A549 (cell line): ENCODE results near the gene STK35. TPM values are rescaled to one million over a fixed set of nuclear protein-coding genes. Genes with fewer than 3 reads are reported as not detected.

Experiments used
- ATAC-seq, 2 experiments: fragments of 200-7000 bp in 1 of 2; fragments of >200 bp in 1 of 2; cut with Nextera tagmentation in 1 of 2; cut with Tn5 transposase in 1 of 2; 3 replicates each; pipeline versions ENCODE4 v1.8.0 to v1.9.1; 2018 to 2020; ENCODE audit warnings: mild to moderate bottlenecking in 1 of 2, moderate library complexity in 1 of 2
- CTCF ChIA-PET: fragments of 300-600 bp; sonication (Branson Sonifier 250); formaldehyde crosslinking; extraction: SDS; loops from one replicate; lab custom pipeline; 2021; ENCODE audit warnings: antibody characterized with exemption, inconsistent platforms; lab: Yijun Ruan, JAX
- POLR2A ChIA-PET: fragments of 350-600 bp; formaldehyde crosslinking; extraction: SDS; loops from one replicate; lab custom pipeline; 2021; ENCODE audit warnings: antibody characterized with exemption, inconsistent platforms; lab: Yijun Ruan, JAX
- DNase-seq, 2 experiments: peaks; one replicate each; pipeline versions ENCODE4 v3.0.0 to v3.0.0-alpha.2; 2011 to 2016; ENCODE audit warnings: low read depth in 1 of 2, low spot score in 1 of 2
- FAIRE-seq: peaks from 2 replicates; lab custom pipeline; 2011; peaks lifted over from hg19 to GRCh38; lab: Jason Lieb, UNC
- H3K27ac ChIP-seq, 2 experiments: fragments of >200 bp; sonication (Bioruptor Twin); formaldehyde crosslinking; 3 replicates each; pipeline ENCODE4 v1.5.1; 2016 to 2017
- H3K4me1 ChIP-seq: fragments of >200 bp; sonication (Bioruptor Twin); formaldehyde crosslinking; 3 replicates; pipeline ENCODE4 v1.6.1; 2016
- H3K4me2 ChIP-seq: fragments of >200 bp; sonication (Bioruptor Twin); formaldehyde crosslinking; 3 replicates; pipeline ENCODE4 v1.6.1; 2016
- H3K4me3 ChIP-seq: fragments of >200 bp; sonication (Bioruptor Twin); formaldehyde crosslinking; 3 replicates; pipeline ENCODE4 v1.5.1; 2016
- H3K9me3 ChIP-seq: fragments of >200 bp; sonication (Bioruptor Twin); formaldehyde crosslinking; 3 replicates; pipeline ENCODE4 v1.6.1; 2016
- BHLHE40 ChIP-seq: IDR thresholded peaks from 2 replicates; pipeline ENCODE4 v1.6.1; 2012; ENCODE audit warnings: low read depth, low read length, inconsistent platforms
- FOSB ChIP-seq: fragments of 250-450 bp; sonication (Bioruptor Pico); IDR thresholded peaks from 2 replicates; pipeline ENCODE4 v1.5.0; 2020; ENCODE audit warnings: mild to moderate bottlenecking, moderate library complexity
- GATA3 ChIP-seq: IDR thresholded peaks from 2 replicates; pipeline ENCODE4 v1.6.1; 2012; ENCODE audit warnings: borderline replicate concordance
- HDAC2 ChIP-seq: fragments of 200-600 bp; sonication (generic); IDR thresholded peaks from 2 replicates; pipeline ENCODE4 v1.6.1; 2016
- HEYL ChIP-seq: fragments of 250-450 bp; sonication (Bioruptor Pico); IDR thresholded peaks from 2 replicates; pipeline ENCODE4 v1.8.0; 2021; ENCODE audit warnings: mild to moderate bottlenecking, moderate library complexity
- JUN ChIP-seq, 2 experiments: fragments of >200 bp; sonication (Bioruptor Twin); formaldehyde crosslinking; IDR thresholded peaks; 2 replicates in 1 of 2; 3 replicates in 1 of 2; pipeline ENCODE4 v1.6.1; 2016 to 2017
- KDM1A ChIP-seq: fragments of 200-600 bp; sonication (generic); IDR thresholded peaks from 2 replicates; pipeline ENCODE4 v1.6.1; 2016; ENCODE audit warnings: low read depth, mild to moderate bottlenecking
- KDM5A ChIP-seq: fragments of 200-600 bp; sonication (generic); IDR thresholded peaks from 2 replicates; pipeline ENCODE4 v1.6.1; 2016; ENCODE audit warnings: antibody characterized with exemption, mild to moderate bottlenecking
- MYC ChIP-seq: IDR thresholded peaks from 2 replicates; pipeline ENCODE4 v1.6.1; 2012; ENCODE audit warnings: mild to moderate bottlenecking, inconsistent platforms, low read length, improper control_type of control experiment, borderline replicate concordance
- NPAS2 ChIP-seq: fragments of 250-450 bp; sonication (Bioruptor Pico); IDR thresholded peaks from 2 replicates; pipeline ENCODE4 v1.8.0; 2022; ENCODE audit warnings: mild to moderate bottlenecking, moderate library complexity, borderline replicate concordance
- PHF8 ChIP-seq: fragments of 200-600 bp; sonication (generic); IDR thresholded peaks from 2 replicates; pipeline ENCODE4 v1.6.1; 2016; ENCODE audit warnings: low read depth, mild to moderate bottlenecking, antibody characterized with exemption, moderate library complexity, borderline replicate concordance
- POLR2A ChIP-seq: IDR thresholded peaks from 2 replicates; pipeline ENCODE4 v1.6.1; 2012; ENCODE audit warnings: mild to moderate bottlenecking, low read length
- RAD21 ChIP-seq, 2 experiments: fragments of >200 bp in 1 of 2; sonication (Bioruptor Twin) in 1 of 2; formaldehyde crosslinking in 1 of 2; IDR thresholded peaks in 1 of 2; conservative IDR thresholded peaks in 1 of 2; 2 replicates in 1 of 2; 3 replicates in 1 of 2; pipeline ENCODE4 v1.6.1; 2012 to 2018; ENCODE audit warnings: inconsistent platforms in 1 of 2
- RFX5 ChIP-seq: fragments of 450-650 bp; IDR thresholded peaks from 2 replicates; pipeline ENCODE4 v1.7.1; 2014; ENCODE audit warnings: antibody characterized with exemption, mild to moderate bottlenecking, moderate library complexity
- RNF2 ChIP-seq: fragments of 200-600 bp; sonication (generic); IDR thresholded peaks from 2 replicates; pipeline ENCODE4 v1.6.1; 2016; ENCODE audit warnings: low read depth, mild to moderate bottlenecking, antibody characterized with exemption, moderate library complexity, borderline replicate concordance
- ZSCAN20 ChIP-seq: fragments of 250-450 bp; sonication (Bioruptor Pico); IDR thresholded peaks from 2 replicates; pipeline ENCODE4 v1.8.0; 2022; ENCODE audit warnings: mild to moderate bottlenecking, moderate library complexity
- WGBS: methylation state at CpG from one replicate; pipeline ENCODE4 v1.1.6; 2017; ENCODE audit errors: missing lambda C conversion rate; 5-methylcytosine and 5-hydroxymethylcytosine counted together
- polyA plus RNA-seq, 4 experiments: library from polyadenylated mRNA; depleted of rRNA in 3 of 4; stranded (reverse); fragments of >200 nt; fragmentation: RNase III in 1 of 4; extraction: RNeasy Plus Mini Kit Qiagen cat#74134 plus additional on column Dnase treatment in 1 of 4; gene quantifications; 2 replicates in 3 of 4; 3 replicates in 1 of 4; pipeline ENCODE4 v1.2.3, GENCODE V29; 2011 to 2017
- TF ChIP-seq, protein P1 (sequence below): fragments of 150-350 bp; IDR thresholded peaks from 2 replicates; pipeline ENCODE4 v1.6.1; 2014; ENCODE audit warnings: low read depth, mild to moderate bottlenecking, low read length
- TF ChIP-seq, protein P2 (sequence below): IDR thresholded peaks from 2 replicates; pipeline ENCODE4 v1.6.1; 2012
- TF ChIP-seq, protein P3 (sequence below): fragments of 250-450 bp; sonication (Bioruptor Pico); IDR thresholded peaks from 2 replicates; pipeline ENCODE4 v1.5.0; 2021; ENCODE audit warnings: mild to moderate bottlenecking, moderate library complexity, borderline replicate concordance
- TF ChIP-seq, protein P4 (sequence below): IDR thresholded peaks from 2 replicates; pipeline ENCODE4 v1.6.1; 2012; ENCODE audit warnings: low read depth, borderline replicate concordance
- TF ChIP-seq, protein P5 (sequence below): fragments of >200 bp; sonication (Bioruptor Twin); formaldehyde crosslinking; IDR thresholded peaks from 3 replicates; pipeline ENCODE4 v1.6.1; 2016

The STK35 gene
- polyA plus RNA-seq, 2 of the 4 experiments (the other 2 are of a cell fraction), result 9.0 to 10.0 TPM

DNA sequence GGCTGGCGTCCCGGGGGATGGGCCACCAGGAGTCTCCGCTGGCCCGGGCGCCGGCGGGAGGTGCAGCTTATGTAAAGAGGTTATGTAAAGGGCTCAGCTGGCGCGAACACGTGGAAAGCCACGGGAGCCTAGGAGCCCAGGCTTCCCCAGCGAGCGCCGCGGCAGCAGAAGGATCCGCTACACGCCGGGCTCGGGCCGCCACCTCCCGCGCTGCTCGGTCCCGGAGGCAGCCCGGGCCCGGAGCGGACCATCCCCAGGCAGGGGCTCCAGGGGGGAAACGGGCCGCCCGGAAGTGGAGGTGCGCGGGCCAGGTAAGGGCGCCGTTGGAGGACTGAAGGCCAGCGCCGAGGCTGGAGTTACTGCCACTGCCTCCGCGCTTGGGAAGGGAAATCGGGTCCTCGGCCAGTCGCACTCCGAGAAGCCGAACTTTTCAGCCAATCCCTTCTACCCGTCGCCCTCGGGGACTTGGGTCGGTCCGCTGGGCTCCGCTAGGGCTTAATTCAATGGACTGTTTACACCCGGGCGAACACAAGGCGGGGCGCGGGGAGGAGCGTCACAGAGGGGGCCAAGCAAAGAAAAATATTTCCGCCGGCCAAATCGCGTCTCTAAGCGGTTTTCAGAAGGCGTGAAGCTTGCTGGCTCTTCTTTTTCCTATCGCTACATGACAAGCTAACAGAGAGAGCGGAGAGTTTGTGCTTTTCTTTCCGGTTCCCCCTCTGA is 398 bp downstream of the STK35 start:
- POLR2A ChIA-PET, result interaction anchor here (1.1 to 2.1 kb wide), 9 partner anchors 9 to 551 kb away, joined by 3 to 19 read pairs (median 5); partner anchors contain the start of genes NOP56 and SNRPB
- TF ChIP-seq, protein P1, sequence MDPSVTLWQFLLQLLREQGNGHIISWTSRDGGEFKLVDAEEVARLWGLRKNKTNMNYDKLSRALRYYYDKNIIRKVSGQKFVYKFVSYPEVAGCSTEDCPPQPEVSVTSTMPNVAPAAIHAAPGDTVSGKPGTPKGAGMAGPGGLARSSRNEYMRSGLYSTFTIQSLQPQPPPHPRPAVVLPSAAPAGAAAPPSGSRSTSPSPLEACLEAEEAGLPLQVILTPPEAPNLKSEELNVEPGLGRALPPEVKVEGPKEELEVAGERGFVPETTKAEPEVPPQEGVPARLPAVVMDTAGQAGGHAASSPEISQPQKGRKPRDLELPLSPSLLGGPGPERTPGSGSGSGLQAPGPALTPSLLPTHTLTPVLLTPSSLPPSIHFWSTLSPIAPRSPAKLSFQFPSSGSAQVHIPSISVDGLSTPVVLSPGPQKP, result no peak
- no peak for TF ChIP-seq ZSCAN20
- TF ChIP-seq, protein P2, sequence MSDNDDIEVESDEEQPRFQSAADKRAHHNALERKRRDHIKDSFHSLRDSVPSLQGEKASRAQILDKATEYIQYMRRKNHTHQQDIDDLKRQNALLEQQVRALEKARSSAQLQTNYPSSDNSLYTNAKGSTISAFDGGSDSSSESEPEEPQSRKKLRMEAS, result peak; percentile 77; the same call in 1 of the 2 replicates
- TF ChIP-seq RAD21 (conservative IDR thresholded peaks at IDR 0.05 in 1 of 2, IDR thresholded peaks at IDR 0.05 in 1 of 2), result peak in 1 of 2 experiments; percentile 14; a peak in 1 of 5 replicates
- TF ChIP-seq JUN (IDR thresholded peaks at IDR 0.05), result peak; percentile 67 to 72
- TF ChIP-seq GATA3, result peak; percentile 86
- TF ChIP-seq RFX5, result peak; percentile 16
- TF ChIP-seq, protein P3, sequence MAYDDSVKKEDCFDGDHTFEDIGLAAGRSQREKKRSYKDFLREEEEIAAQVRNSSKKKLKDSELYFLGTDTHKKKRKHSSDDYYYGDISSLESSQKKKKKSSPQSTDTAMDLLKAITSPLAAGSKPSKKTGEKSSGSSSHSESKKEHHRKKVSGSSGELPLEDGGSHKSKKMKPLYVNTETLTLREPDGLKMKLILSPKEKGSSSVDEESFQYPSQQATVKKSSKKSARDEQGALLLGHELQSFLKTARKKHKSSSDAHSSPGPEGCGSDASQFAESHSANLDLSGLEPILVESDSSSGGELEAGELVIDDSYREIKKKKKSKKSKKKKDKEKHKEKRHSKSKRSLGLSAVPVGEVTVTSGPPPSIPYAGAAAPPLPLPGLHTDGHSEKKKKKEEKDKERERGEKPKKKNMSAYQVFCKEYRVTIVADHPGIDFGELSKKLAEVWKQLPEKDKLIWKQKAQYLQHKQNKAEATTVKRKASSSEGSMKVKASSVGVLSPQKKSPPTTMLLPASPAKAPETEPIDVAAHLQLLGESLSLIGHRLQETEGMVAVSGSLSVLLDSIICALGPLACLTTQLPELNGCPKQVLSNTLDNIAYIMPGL (CRISPR knock-in tag), result peak; percentile 24; the same call in 1 of the 2 replicates
- TF ChIP-seq MYC, result peak; percentile 34; the same call in 1 of the 2 replicates
- TF ChIP-seq KDM1A, result 0 out of 2 replicates have a peak, but pooled peaks have one; percentile 22
- TF ChIP-seq KDM5A, result peak; percentile 46; the same call in 1 of the 2 replicates
- peak; percentile 79 for TF ChIP-seq POLR2A
- peak; percentile 96 for TF ChIP-seq PHF8
- TF ChIP-seq, protein P4, sequence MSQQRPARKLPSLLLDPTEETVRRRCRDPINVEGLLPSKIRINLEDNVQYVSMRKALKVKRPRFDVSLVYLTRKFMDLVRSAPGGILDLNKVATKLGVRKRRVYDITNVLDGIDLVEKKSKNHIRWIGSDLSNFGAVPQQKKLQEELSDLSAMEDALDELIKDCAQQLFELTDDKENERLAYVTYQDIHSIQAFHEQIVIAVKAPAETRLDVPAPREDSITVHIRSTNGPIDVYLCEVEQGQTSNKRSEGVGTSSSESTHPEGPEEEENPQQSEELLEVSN, result no peak
- TF ChIP-seq BHLHE40, result peak; percentile 80
- TF ChIP-seq, protein P5, sequence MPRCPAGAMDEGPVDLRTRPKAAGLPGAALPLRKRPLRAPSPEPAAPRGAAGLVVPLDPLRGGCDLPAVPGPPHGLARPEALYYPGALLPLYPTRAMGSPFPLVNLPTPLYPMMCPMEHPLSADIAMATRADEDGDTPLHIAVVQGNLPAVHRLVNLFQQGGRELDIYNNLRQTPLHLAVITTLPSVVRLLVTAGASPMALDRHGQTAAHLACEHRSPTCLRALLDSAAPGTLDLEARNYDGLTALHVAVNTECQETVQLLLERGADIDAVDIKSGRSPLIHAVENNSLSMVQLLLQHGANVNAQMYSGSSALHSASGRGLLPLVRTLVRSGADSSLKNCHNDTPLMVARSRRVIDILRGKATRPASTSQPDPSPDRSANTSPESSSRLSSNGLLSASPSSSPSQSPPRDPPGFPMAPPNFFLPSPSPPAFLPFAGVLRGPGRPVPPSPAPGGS, result peak; percentile 91
- peak; percentile 75; the same call in 1 of the 2 replicates for TF ChIP-seq NPAS2
- peak; percentile 19; the same call in 1 of the 2 replicates for TF ChIP-seq FOSB
- no peak for TF ChIP-seq HDAC2
- TF ChIP-seq HEYL, result no peak
- 0 out of 2 replicates have a peak, but pooled peaks have one; percentile 30 for TF ChIP-seq RNF2
- Histone ChIP-seq H3K4me2 (peak overlapping the region; percentile 90), H3K27ac (peak overlapping the region; percentile 97 to 98), H3K9me3 (no peaks in the 10 kb centered on the region), H3K4me3 (peak overlapping the region; percentile 92), H3K4me1 (peaks cover 26% of the 10 kb centered on the region; the same call in 2 of the 3 replicates)
- FAIRE-seq, result no peak
- CTCF ChIA-PET, result interaction anchor here (0.9 to 4.2 kb wide), 7 partner anchors 8 to 325 kb away, joined by 3 to 30 read pairs (median 4); no protein-coding TSS in a partner anchor
- ATAC-seq, result peak; percentile 87 to 94
- DNase-seq, result peak; percentile 96 to 97
- under 1% methylated on average over 33 of the region's 64 CpGs for WGBS
